HepG2 (cell line): ENCODE data around the gene MLN. TPM values are rescaled to one million over a fixed set of nuclear protein-coding genes. Genes with fewer than 3 reads are reported as not detected.
A peak's percentile ranks its signal among the peaks of the same experiment; 100 is the strongest.

ENCODE experiments used
- ATAC-seq: fragments of 200-7000 bp; cut with Tn5 transposase; 3 replicates; pipeline ENCODE4 v1.9.1; 2020; ENCODE audit warnings: mild to moderate bottlenecking, moderate library complexity
- BruUV-seq: library from RNA; stranded (reverse); fragments of 400-500 nt; replicated peaks from 2 replicates; lab custom pipeline; 2021; lab: Mats Ljungman, UMichigan
- CTCF ChIA-PET: fragments of 300-600 bp; formaldehyde crosslinking; extraction: SDS; loops from one replicate; lab custom pipeline; 2021; ENCODE audit warnings: low total read pairs, inconsistent platforms, low intra/inter-chr PET ratio; lab: Yijun Ruan, JAX
- POLR2A ChIA-PET: fragments of 350-600 bp; sonication (Branson Sonifier 250); formaldehyde crosslinking; loops from one replicate; lab custom pipeline; 2020; ENCODE audit warnings: antibody characterized with exemption, inconsistent platforms; lab: Yijun Ruan, JAX
- DNase-seq: peaks from one replicate; pipeline ENCODE4 v3.0.0-alpha.2; 2015; ENCODE audit warnings: low spot score
- FAIRE-seq: peaks from 3 replicates; lab custom pipeline; 2011; peaks lifted over from hg19 to GRCh38; lab: Jason Lieb, UNC
- H2AFZ ChIP-seq: one replicate; pipeline ENCODE4 v1.6.1; 2011; ENCODE audit warnings: low read length, inconsistent platforms
- H3K27ac ChIP-seq: fragments of 300-600 bp; 3 replicates; pipeline ENCODE4 v1.8.0; 2011; ENCODE audit warnings: mixed run types, mild to moderate bottlenecking, mixed read lengths, low read length, inconsistent platforms; ENCODE audit not compliant: insufficient read depth; ENCODE audit errors: extremely low read length
- H3K27me3 ChIP-seq, 2 experiments: fragments of 200-600 bp in 1 of 2; 2 replicates in 1 of 2; 3 replicates in 1 of 2; pipeline versions ENCODE4 v1.6.0 to v1.8.0; 2011; ENCODE audit warnings: low read length in 2 of 2, mild to moderate bottlenecking in 2 of 2, moderate library complexity in 2 of 2, inconsistent platforms in 1 of 2; ENCODE audit not compliant: insufficient read depth in 2 of 2, control insufficient read depth in 1 of 2
- H3K36me3 ChIP-seq, 2 experiments: fragments of 200-600 bp in 1 of 2; replicated peaks in 1 of 2; 2 replicates in 1 of 2; 3 replicates in 1 of 2; pipeline versions ENCODE4 v1.5.1 to v1.8.0; 2011; ENCODE audit warnings: low read length in 2 of 2, inconsistent platforms in 1 of 2; ENCODE audit not compliant: insufficient read depth in 2 of 2, control insufficient read depth in 1 of 2
- H3K4me1 ChIP-seq: 2 replicates; pipeline ENCODE4 v1.5.1; 2012; ENCODE audit warnings: low read length, inconsistent platforms; ENCODE audit not compliant: insufficient read depth
- H3K4me2 ChIP-seq: 2 replicates; pipeline ENCODE4 v1.6.0; 2011; ENCODE audit warnings: low read depth, low read length, inconsistent platforms
- H3K4me3 ChIP-seq, 3 experiments: fragments of 200-600 bp in 1 of 3; sonication (generic), shearing (Covaris generic) in 1 of 3; replicated peaks in 1 of 3; 2 replicates each; pipeline ENCODE4 v1.5.1; 2011 to 2016; ENCODE audit warnings: low read length in 3 of 3, inconsistent platforms in 2 of 3, low read depth in 2 of 3, mild to moderate bottlenecking in 2 of 3, control low read depth in 1 of 3, mixed read lengths in 1 of 3; ENCODE audit not compliant: insufficient read depth in 1 of 3
- H3K79me2 ChIP-seq: one replicate; pipeline ENCODE4 v1.6.1; 2011; ENCODE audit warnings: low read length, inconsistent platforms; ENCODE audit not compliant: insufficient read depth
- H3K9ac ChIP-seq: 2 replicates; pipeline ENCODE4 v1.6.0; 2011; ENCODE audit warnings: mild to moderate bottlenecking, low read depth, low read length, inconsistent platforms; ENCODE audit not compliant: insufficient read depth
- H3K9me3 ChIP-seq: 2 replicates; pipeline ENCODE4 v1.5.1; 2012; ENCODE audit warnings: mild to moderate bottlenecking, low read length
- H4K20me1 ChIP-seq: 2 replicates; pipeline ENCODE4 v1.6.0; 2011; ENCODE audit warnings: inconsistent platforms, mild to moderate bottlenecking, low read length, moderate library complexity; ENCODE audit not compliant: insufficient read depth
- CREBL2 ChIP-seq: sonication (generic); formaldehyde crosslinking; IDR thresholded peaks from 2 replicates; pipeline ENCODE4 v1.8.1; 2023; ENCODE audit warnings: missing genetic modification reagents, mild to moderate bottlenecking, borderline replicate concordance
- ZBTB4 ChIP-seq: sonication (generic); formaldehyde crosslinking; IDR thresholded peaks from 2 replicates; pipeline ENCODE4 v1.4.0; 2020; ENCODE audit warnings: missing genetic modification reagents, mild to moderate bottlenecking, borderline replicate concordance
- ZKSCAN8 ChIP-seq: IDR thresholded peaks from 2 replicates; pipeline ENCODE4 v1.6.1; 2016; ENCODE audit warnings: borderline replicate concordance, missing genetic modification reagents, missing compliant biosample characterization
- ZMAT3 ChIP-seq: sonication (generic); formaldehyde crosslinking; conservative IDR thresholded peaks from 2 replicates; pipeline ENCODE4 v1.7.0; 2021; ENCODE audit warnings: missing genetic modification reagents
- ZMYM2 ChIP-seq: sonication (generic); formaldehyde crosslinking; IDR thresholded peaks from 2 replicates; pipeline ENCODE4 v1.8.0; 2022; ENCODE audit warnings: mild to moderate bottlenecking, missing genetic modification reagents
- ZNF430 ChIP-seq: sonication (generic); formaldehyde crosslinking; IDR thresholded peaks from 2 replicates; pipeline ENCODE4 v1.9.0; 2021; ENCODE audit warnings: mild to moderate bottlenecking, missing genetic modification reagents
- ZNF879 ChIP-seq: sonication (generic); formaldehyde crosslinking; IDR thresholded peaks from 2 replicates; pipeline ENCODE4 v1.8.1; 2023; ENCODE audit warnings: missing genetic modification reagents
- WGBS: methylation state at CpG from one replicate; pipeline ENCODE4 v1.1.6; 2017; ENCODE audit warnings: low lambda C conversion rate; 5-methylcytosine and 5-hydroxymethylcytosine counted together
- in situ Hi-C: cut with HindIII; loops from 2 replicates; pipeline ENCODE4 v1.10.0; 2017; ENCODE audit warnings: low pct_unique_long_range_greater_than_20kb; ENCODE audit not compliant: extremely low pct_ligation_motif_present
- intact Hi-C: fragments of 100-400 bp; cut with micrococcal nuclease; formaldehyde crosslinking; loops from one replicate; pipeline ENCODE4 v1.10.0; 2022; ENCODE audit not compliant: unreplicated experiment
- polyA plus RNA-seq, 8 experiments: library from polyadenylated mRNA; depleted of rRNA in 3 of 8; stranded (reverse) in 7 of 8; unstranded in 1 of 8; fragments of >200 nt; fragmentation: Illumina TruSeq in 4 of 8; extraction: Trizol in 4 of 8; gene quantifications; 2 replicates each; pipeline versions ENCODE4 v1.2.1 to v1.2.3, GENCODE V29; 2011 to 2016; ENCODE audit warnings: low read depth in 4 of 8, missing spikeins in 1 of 8, mixed read lengths in 1 of 8; ENCODE audit not compliant: insufficient read depth in 1 of 8
- total RNA-seq, 5 experiments: library from RNA; depleted of rRNA; stranded (reverse); fragments of >200 nt; fragmentation: Illumina TruSeq; extraction: Trizol; gene quantifications; 2 replicates each; pipeline ENCODE4 v1.2.3, GENCODE V29; 2016; ENCODE audit warnings: low read depth in 1 of 5
- TF ChIP-seq, protein P1 (sequence below): IDR thresholded peaks from 2 replicates; pipeline ENCODE4 v1.6.1; 2016; ENCODE audit warnings: low read depth, control low read depth
- TF ChIP-seq, protein P2 (sequence below): sonication (generic); formaldehyde crosslinking; IDR thresholded peaks from 2 replicates; pipeline ENCODE4 v1.4.0; 2020; ENCODE audit warnings: missing genetic modification reagents
- TF ChIP-seq, protein P3 (sequence below): sonication (generic); formaldehyde crosslinking; IDR thresholded peaks from 2 replicates; pipeline ENCODE4 v1.4.0; 2020; ENCODE audit warnings: low read depth, mild to moderate bottlenecking, missing genetic modification reagents
- TF ChIP-seq, protein P4 (sequence below): sonication (generic); formaldehyde crosslinking; IDR thresholded peaks from 2 replicates; pipeline ENCODE4 v1.8.0; 2022; ENCODE audit warnings: low read depth, missing genetic modification reagents

Gene MLN
- total and polyA plus RNA-seq, 2 of the 13 experiments (the other 11 are each of a cell fraction or from before 2014, with no cell fraction given), result not detected

- CTCF ChIA-PET, result no interaction called here
- no TSS peak for BruUV-seq
- POLR2A ChIA-PET, result interaction anchor here (0.8 to 2.6 kb wide), 7 partner anchors 9 to 413 kb away, joined by 3 to 8 read pairs (median 6); partner anchors contain the start of gene UQCC2
- in situ Hi-C loops (no loop called here), intact Hi-C loops (no loop called here)
- DNase-seq (no peak), ATAC-seq (peak; percentile 33), FAIRE-seq (no peak)
- Histone ChIP-seq H3K36me3 (no peaks in the 10 kb centered on the region), H3K9me3 (peaks cover 6% of the 10 kb centered on the region; the same call in 1 of the 2 replicates), H2AFZ (no peak overlapping the region), H4K20me1 (no peaks in the 10 kb centered on the region), H3K4me1 (peaks cover 50% of the 10 kb centered on the region), H3K27me3 (peaks cover 0 to 13% of the 10 kb centered on the region in 2 experiments; a peak in 3 of 5 replicates), H3K27ac (peak overlapping the region; percentile 62), H3K79me2 (no peaks in the 10 kb centered on the region), H3K9ac (peak overlapping the region; percentile 21; the same call in 1 of the 2 replicates), H3K4me3 (peak overlapping the region in 2 of 3 experiments; percentile 0 to 57; a peak in 2 of 6 replicates), H3K4me2 (peak overlapping the region; percentile 84)
- 43% methylated on average over 11 of the region's 11 CpGs for WGBS
- TF ChIP-seq ZBTB4 (CRISPR knock-in tag), result peak; percentile 38; the same call in 1 of the 2 replicates
- TF ChIP-seq ZMAT3 (CRISPR knock-in tag), result 0 out of 2 replicates have a peak, but pooled peaks have one; percentile 59
- TF ChIP-seq, protein P1, sequence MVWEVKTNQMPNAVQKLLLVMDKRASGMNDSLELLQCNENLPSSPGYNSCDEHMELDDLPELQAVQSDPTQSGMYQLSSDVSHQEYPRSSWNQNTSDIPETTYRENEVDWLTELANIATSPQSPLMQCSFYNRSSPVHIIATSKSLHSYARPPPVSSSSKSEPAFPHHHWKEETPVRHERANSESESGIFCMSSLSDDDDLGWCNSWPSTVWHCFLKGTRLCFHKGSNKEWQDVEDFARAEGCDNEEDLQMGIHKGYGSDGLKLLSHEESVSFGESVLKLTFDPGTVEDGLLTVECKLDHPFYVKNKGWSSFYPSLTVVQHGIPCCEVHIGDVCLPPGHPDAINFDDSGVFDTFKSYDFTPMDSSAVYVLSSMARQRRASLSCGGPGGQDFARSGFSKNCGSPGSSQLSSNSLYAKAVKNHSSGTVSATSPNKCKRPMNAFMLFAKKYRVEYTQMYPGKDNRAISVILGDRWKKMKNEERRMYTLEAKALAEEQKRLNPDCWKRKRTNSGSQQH, result 0 out of 2 replicates have a peak, but pooled peaks have one; percentile 15
- 0 out of 2 replicates have a peak, but pooled peaks have one; percentile 5 for TF ChIP-seq ZKSCAN8 (CRISPR knock-in tag)
- TF ChIP-seq, protein P2, sequence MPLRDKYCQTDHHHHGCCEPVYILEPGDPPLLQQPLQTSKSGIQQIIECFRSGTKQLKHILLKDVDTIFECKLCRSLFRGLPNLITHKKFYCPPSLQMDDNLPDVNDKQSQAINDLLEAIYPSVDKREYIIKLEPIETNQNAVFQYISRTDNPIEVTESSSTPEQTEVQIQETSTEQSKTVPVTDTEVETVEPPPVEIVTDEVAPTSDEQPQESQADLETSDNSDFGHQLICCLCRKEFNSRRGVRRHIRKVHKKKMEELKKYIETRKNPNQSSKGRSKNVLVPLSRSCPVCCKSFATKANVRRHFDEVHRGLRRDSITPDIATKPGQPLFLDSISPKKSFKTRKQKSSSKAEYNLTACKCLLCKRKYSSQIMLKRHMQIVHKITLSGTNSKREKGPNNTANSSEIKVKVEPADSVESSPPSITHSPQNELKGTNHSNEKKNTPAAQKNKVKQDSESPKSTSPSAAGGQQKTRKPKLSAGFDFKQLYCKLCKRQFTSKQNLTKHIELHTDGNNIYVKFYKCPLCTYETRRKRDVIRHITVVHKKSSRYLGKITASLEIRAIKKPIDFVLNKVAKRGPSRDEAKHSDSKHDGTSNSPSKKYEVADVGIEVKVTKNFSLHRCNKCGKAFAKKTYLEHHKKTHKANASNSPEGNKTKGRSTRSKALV (CRISPR knock-in tag), result 0 out of 2 replicates have a peak, but pooled peaks have one; percentile 6
- TF ChIP-seq ZNF430, result 0 out of 2 replicates have a peak, but pooled peaks have one; percentile 71
- 0 out of 2 replicates have a peak, but pooled peaks have one; percentile 17 for TF ChIP-seq ZNF879 (CRISPR knock-in tag)
- TF ChIP-seq, protein P3, sequence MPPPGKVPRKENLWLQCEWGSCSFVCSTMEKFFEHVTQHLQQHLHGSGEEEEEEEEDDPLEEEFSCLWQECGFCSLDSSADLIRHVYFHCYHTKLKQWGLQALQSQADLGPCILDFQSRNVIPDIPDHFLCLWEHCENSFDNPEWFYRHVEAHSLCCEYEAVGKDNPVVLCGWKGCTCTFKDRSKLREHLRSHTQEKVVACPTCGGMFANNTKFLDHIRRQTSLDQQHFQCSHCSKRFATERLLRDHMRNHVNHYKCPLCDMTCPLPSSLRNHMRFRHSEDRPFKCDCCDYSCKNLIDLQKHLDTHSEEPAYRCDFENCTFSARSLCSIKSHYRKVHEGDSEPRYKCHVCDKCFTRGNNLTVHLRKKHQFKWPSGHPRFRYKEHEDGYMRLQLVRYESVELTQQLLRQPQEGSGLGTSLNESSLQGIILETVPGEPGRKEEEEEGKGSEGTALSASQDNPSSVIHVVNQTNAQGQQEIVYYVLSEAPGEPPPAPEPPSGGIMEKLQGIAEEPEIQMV (CRISPR knock-in tag), result no peak
- TF ChIP-seq, protein P4, sequence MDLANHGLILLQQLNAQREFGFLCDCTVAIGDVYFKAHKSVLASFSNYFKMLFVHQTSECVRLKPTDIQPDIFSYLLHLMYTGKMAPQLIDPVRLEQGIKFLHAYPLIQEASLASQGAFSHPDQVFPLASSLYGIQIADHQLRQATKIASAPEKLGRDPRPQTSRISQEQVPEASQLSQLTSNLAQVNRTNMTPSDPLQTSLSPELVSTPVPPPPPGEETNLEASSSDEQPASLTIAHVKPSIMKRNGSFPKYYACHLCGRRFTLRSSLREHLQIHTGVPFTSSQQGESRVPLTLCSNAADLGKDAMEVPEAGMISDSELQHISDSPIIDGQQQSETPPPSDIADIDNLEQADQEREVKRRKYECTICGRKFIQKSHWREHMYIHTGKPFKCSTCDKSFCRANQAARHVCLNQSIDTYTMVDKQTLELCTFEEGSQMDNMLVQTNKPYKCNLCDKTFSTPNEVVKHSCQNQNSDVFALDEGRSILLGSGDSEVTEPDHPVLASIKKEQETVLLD, result peak; percentile 55; the same call in 1 of the 2 replicates
- TF ChIP-seq ZMYM2 (CRISPR knock-in tag), result peak; percentile 36; the same call in 1 of the 2 replicates
- TF ChIP-seq CREBL2 (CRISPR knock-in tag), result no peak
These were observed 35.7 kb upstream of the MLN start for GRCh38 chr6:33839399-33840047.
